SK-N-DZ (cell line): ENCODE measurements around the gene AOPEP.
A peak's percentile ranks its signal among the peaks of the same experiment; 100 is the strongest.

ENCODE experiments used
- DNase-seq: peaks from one replicate; pipeline ENCODE4 v3.0.0-alpha.2; 2015; ENCODE audit warnings: low spot score

Gene AOPEP

DNA sequence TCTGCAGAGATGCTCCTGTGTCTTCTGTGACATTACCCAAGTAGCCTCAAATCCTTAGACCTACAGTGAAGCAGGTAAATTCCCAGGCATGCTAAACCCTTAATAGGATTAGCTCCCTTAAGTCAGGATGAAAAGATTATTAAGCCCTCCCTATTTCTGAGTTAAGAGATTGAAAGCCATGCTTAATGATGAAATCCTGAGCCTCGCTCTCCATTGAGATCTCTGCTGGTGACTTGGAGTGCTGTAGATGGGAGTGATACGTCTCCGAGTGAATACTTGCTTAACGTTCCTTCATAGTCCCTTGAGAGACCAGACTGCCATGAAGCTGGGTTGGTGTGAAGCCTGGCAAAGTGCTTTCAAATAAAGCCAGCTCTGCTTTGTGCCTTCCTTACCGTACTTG is 34.2 kb downstream of the AOPEP start:
- DNase-seq, result peak; percentile 28

DNA sequence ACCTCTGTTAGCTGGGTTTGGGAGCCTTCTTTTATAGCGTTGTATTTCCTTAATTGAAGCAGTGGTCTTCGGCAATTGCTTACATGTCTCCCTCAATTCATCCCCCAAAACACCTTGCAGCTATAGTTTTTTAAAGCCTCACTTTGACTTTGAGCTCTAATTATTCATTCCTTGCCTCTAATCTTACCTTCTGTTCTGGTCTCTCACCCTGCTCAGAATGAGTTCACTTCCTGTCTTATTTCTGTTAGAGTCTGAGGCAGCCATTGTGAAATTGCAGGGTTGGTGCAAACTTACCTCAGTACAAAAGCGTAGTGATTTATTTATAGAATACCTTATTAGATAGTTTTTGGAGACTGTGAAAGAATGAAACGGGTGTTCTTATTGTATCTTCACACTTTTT is 35.0 kb downstream of the AOPEP start:
- no peak for DNase-seq

DNA sequence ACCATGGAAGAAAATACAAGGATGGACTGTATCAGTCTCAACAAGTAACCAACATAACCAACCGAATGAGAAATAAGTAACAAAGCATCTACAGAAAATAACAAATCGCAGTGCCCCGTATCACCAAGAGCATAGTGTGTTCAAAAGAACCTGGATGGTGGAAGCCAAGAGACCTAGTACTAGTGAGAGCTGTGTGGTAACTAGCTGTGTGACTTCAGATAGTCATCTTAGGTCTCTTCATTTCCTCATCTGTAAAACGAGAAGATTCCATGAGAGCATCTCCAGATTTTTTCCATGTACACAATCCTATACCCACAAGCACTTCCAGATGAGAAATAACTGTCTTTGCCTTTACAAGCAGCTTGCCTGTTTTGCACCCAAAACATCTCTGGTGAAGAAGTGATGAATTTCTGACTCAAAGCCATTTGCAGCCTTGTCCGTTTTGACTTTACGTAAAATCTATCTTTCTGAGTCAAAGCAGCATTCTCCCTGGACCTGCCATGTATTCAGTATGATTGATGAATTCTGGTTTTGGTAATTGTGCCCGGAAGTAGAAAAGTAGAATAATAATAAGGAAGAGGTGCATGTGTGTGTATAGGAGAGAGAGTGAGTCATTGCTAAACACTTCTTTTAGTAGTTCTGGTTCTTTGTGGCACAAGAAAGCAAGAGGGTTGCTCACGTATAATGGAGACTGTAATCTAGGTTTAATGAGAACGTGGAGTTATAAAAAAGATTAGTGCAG is 41.0 kb downstream of the AOPEP start:
- no peak for DNase-seq

DNA sequence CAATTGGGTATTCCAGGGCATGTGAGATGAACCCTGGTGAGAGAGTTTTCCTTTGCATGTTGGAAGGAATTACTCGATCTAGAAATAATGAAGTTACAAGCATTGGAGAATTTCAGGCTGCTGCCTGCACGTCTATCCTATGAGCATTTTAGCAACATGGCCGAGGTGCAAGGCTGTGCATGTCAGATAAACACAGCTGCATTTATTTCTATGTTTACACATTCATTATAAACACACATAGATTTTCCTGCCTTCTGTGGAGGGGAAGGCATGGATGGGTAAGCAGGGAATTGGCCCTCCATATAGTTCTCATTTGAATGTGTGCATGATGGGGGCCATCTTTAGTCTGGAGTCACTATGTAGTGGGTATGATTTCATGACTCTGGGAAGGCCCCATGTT is 42.3 kb downstream of the AOPEP start:
- no peak for DNase-seq

DNA sequence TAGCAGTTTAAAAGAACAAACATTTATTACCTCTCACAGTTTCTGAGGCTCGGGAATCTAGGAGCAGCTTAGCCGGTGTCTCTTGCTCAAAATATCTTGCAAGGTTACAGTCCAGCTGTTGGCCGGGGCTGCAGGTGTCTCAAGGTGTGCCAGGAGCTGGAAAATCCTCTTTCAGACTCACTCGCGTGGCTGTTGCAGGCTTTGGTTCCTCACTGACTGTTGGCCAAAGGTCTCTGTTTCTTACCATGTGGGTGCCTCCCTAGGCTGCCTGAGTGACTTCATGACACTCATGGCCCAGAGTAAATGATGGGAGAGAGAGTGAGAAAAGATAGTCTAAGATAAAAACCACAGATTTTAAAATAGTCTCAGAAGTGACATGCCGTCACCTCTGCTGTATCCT is 43.8 kb downstream of the AOPEP start:
- no peak for DNase-seq

DNA sequence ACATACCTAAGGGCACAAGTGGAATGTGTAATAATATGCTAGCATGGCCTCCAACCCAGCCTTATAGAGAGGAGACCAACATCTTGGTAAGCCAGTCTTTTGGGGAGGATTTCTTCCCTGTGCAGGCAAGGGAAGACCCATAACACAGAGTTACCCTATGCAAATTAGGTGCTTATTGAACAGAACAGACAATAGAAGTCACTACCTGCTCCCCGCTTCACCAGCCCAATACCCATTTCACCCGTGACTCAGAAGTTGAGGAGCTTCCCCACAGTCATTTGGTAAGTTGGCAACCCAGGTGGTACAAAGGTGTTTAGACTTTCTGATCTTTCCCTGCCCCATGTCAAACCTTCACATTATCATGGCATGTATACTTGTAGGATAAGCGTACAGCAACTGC is 44.6 kb downstream of the AOPEP start:
- DNase-seq, result no peak

DNA sequence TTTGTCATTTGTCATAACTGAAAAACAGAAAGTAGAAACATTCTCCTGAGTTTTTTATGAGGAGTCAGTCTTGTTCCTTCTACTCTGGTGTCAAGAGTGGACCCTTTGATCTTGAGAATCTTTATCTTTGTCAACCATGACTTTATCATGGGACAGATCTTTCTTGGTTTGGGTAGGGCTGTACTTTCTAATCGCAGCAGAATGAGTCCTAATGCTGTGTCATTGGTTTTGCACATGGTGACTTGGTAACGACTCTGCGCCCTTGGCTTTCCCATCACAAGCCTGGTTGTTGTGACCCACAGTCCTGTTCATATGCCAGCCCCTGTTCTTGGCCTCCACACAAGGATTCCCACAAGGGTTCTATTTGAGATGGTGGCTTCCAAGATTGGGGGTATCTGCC is 45.6 kb downstream of the AOPEP start:
- no peak for DNase-seq

DNA sequence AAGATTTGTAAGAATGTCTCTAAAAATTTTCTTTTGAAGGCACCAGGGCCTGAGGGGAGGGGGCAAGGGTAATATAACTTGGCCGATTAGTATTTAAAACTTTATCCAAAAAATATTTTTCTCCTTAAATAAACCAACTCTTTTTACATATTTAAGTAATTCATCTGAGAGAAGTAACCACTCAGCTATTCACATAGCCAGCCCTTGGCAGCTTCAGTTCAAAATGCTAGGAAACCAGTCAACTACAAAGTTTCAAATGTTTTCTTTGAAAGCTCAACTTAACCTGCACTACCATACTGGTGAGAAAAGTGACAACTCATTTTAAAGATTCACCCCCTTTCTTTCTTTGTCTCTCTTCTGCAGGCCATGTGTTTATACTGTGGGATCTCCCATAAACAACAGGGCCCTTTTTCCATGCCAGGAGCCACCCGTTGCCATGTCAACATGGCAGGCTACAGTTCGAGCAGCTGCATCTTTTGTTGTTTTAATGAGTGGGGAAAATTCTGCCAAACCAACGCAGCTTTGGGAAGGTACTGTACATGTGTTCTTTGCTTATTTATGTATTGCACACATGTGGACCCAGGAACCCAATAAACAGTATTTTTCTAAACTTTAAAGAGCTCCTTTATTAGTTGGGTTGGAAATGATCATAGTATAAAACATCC is 46.3 kb downstream of the AOPEP start:
- no peak for DNase-seq

DNA sequence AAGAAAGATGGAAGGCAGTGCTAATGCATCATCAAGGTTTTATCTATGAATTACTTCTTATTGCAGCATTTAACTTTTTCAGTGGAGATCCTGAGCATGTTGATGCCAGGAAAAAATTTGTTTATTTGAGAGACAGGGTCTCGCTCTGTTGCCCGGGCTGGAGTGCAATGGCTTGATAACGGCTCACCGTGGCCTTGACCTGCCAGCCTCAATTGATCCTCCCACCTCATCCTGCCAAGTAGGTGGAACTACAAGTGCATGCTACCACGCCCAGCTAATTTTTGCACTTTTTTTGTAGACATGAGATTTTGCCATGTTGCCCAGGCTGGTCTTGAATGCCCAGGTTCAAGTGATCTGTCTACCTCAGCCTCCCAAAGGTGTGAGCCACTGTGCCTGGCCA is 47.2 kb downstream of the AOPEP start:
- no peak for DNase-seq

DNA sequence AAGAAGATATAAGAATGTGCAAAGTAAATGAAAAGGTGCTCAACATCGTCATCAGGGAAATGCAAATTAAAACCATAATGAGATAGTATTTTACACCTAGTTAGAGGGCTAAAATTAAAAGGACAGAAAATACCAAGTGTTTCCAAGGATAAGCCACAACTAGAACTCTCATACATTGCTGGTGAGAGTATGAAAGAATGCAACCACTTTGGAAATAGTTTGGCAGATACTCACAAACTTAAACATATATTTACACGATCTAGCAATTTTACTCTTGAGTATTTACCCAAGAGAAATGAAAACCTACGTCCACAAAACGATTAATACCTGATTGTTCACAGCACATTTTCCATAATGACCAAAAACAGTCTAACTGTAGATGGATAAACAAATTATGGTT is 51.5 kb downstream of the AOPEP start:
- DNase-seq, result no peak

DNA sequence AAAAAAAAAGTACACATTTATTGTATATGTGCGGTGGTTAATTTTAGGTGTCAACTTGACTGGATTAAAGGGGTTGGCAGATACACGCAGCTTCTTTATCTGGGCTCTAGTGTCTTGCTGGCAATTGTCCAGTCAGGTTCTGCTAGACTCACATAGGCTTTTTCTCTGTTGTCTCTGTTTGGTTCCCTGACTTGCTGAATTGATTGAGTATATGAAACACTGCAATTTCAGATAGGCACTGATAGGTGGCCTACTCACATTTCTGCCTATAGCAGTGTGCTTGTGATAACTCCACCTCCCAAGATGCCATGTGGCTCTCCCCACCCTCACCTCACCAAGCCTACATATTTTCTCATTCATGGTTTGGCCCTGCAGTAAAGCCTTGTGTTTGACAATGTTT is 52.5 kb downstream of the AOPEP start:
- DNase-seq, result peak; percentile 24

DNA sequence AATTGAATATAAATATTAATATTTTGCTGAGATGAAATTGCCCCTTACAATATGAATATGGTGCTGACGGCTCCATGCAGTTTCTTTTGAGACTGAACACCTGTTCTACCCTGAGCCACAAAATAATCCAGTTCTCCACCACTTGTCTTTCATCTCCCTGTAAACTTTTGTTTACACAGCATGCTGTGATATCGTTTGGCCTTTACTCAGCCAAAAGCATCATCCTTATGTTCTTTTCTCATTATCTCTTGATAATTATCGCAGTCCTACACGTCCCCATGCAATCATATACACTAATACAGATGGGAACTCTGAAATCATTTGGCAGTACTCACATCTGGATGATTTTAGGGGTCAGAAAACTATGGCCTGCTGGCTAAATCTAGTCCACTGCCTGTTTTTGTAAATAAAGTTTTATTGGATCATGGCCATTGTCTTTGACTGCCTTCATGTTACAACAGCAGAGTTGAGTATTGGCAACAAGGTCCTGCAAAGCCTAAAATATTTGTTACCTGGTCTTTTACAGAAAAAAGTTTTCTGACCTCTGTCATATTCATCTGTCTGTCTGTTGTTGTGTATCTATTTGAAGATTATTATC is 53.3 kb downstream of the AOPEP start:
- DNase-seq, result no peak

DNA sequence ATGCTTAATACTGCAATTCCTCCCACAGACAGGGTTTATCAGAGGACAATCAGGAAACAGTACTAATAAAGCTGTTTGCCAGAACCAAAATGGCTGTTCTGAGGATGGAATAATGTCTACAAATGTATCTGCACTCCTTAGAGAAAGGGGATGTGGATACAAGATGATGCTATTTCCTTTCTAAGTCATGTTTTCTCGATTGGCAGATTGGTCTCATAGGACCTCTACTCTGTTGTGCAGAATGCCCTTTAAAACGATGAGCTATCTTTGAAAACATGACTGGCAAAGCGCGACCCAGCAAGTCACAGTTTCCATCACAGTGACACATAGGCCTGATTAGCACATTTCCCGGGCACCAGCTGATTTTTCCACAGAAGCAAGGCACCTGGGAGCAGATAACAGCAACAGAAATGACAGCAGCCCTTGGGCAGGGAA is 54.0 kb downstream of the AOPEP start:
- peak; percentile 61 for DNase-seq

DNA sequence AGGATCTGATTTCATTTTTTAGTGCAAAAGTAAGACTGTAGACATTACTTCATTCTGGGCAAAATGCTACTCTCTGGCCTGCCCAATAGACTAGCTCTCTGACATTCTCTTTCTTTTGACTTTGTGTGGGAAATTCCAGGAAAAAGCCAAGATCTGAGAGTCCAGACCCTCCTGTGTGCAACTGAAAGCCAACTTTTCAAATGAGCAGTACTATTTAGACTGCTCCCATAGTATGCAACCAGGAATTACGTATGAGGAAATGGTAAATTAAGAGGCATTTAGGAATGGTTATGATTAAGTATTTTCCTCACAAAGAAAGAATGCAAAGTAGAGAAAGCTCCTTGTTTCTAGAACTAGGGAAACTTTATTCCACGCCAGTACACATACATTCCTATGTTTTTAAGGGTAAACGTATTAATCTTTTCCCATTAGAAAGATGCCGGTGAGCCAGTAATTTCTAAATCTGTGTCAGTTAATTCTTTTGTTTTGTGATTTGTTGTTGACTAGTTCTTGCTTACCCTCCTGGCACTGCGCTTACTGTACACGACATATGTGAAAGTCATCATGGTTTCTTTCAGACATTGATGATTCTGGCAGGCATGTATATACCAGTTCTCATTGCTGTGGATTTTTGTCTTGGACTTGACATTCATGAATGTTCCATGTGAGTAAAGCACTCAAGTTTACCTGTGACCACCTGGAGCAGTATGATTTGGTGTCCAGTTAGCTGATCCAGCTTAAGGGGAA is 56.0 kb downstream of the AOPEP start:
- no peak for DNase-seq

DNA sequence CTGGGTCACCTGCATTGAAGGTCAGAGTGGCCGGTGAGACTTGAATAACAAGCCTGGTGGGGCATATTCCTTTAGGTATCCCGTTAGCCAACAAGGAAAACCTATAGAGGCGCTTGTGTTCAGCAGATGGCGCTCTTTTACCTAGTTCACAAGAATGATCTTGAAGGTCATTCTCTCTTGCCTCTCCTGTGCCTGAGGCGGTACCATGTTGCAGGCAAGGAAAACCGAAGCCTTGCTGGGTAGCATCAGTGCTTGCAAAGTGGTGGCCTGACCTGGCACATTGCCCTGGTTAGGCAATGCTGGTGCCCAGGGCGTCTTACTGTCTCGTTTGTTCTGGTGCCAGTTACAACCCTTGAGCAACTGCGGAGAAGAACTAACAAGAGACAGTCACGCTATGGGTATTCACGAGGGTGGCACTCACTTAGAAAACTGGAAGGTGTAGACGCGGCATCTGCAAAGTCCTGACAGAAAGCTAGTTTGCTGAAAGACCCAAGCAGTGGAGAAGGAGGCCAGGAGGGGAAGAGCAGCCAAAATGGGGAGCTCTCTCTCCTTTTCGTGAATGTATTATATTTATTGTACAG is 56.7 kb downstream of the AOPEP start:
- peak; percentile 82 for DNase-seq

DNA sequence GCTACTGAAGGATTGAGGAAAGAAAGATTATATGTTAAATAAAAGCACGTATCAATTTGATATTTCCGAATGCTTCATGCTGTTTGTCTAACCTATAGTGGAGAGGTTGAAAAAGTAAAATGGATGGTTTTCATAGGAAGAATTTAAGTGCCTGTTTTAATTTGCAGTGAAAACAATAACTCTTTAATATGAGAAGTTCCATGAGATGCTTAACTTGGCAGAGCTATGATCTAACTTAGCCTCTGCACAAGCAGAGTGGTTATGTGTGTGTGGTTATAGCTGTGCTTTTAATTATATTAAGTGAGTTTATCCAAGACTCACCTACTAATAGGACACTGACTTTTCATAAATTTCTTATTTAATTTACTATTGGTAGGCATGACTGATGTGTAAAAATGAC is 57.4 kb downstream of the AOPEP start:
- no peak for DNase-seq

DNA sequence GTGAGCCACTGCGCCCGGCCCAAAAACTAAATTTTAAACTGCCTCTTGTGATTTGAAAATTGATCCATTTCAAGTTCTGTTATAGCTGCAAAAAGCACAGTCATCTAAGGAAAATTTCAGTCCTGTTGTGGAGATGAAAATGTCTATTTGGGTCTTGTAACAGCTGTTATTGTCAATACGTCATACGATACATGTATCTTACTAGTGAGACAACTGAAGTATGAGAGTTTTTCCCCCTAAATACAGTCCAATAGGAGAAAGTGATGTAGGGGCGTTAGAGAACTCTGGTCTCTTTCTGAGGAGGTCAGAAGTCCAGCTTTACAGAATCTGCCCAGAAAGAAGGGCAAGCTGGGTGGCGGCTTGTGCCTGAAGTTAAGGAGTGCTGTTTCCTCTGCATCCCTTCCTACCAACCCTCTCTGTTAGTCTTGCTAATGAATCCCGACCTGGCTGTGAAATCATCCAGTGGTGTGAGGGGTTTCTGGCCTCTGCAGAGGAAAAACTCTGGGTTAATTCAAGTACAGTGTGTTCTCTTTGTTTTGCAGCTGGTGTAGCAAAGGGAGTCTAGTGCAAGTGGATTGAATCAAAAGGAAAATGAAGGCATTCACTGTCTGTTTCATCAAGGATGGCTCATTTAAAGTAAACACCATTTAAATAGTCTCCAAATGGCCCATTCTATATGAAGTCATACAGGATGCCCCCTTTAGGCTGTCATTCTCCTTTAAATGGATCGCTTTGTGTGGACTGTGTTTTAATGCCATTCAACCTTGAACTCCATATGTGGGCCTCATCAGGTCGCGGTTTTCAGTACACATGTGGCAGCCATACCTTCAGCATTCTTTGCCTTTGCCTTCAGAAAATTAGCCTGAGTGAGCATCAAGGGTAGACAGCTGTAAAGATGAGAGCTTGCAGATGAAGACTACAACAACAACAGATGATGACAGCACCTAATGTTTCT is 59.0 kb downstream of the AOPEP start:
- no peak for DNase-seq

DNA sequence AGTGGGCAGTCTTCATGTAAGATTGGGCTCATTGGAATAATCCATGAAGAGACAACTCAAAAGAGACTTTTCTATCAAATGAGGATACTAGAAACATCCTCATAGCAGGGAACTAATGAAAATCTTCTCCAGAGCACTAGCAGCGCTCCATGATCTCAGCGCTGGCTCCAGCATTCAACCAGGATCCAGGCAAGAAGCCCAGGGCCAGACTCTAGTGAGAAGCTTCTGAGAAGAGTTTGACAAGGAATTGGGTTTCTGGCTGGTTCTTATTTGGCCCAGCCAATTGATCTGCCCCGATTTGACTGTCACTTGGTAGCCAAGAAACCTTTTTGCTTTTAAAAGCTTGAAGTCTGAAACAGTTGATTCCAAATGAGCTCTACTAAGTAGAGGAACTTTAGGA is 60.1 kb downstream of the AOPEP start:
- no peak for DNase-seq

DNA sequence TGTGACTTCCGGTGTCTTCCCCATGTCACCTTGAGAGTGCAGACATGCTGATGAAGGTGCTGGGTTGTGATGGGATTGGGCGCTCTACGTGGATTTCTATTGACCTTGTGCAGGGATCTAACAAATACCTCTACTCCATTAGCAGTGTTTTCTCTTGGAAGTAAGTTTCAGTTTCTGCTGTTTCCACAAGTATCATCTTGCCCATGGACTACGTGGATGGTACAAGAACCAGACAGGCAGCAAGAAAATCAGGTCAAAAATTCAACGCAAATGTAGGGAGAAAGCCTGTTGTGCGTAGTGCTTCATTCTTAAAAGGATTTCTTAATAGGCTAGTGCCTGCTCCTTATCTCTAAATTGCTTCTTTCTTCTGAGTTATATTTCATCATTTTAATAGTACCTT is 60.8 kb downstream of the AOPEP start:
- DNase-seq, result no peak

DNA sequence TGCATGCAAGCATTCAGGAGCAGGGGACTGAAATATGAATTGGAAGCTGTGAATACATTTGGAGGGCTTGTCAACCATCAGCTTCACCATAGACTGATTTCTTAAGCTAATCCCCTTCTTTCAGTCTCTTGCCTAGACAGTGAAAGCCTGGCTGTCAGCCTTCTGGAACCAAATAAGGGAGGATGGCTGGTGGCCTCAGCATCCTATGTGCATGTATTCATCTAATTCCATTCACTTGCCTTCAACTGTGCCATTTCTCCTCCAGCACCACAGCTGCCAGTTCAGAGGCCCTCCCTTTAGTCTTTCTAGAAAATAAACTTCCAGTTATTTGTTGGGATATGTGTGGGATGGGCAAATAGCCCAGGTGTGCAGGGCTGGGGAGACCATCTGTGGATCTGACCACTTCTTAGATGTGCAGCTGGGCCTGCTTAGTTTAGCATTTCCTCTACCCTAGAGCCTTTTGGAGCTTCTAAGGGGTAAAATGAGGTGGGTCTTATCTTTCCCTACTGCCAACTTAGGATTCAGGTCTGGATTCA is 62.1 kb downstream of the AOPEP start:
- no peak for DNase-seq

DNA sequence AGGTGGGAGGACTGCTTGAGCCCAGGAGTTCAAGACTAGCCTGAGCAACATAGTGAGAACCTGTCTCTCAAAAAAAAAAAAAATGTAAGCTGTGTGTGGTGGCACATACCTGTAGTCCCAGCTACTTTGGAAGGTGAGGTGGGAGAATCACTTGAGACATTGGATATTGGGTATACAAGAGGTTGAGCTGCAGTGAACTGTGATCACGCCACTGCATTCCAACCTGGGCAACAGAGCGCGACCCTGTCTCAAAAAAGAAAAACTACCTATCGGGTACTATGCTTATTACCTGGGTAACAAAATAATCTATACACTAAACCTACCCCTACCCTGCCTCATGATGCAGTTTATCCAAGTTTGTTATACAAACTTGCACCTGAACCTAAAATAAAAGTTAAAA is 64.9 kb downstream of the AOPEP start:
- DNase-seq, result no peak
